CD1c-positive myeloid dendritic cell (primary cell): ENCODE measurements around the gene AGPS.
"Not testable (repeated sequence)": the region's sequence is repeated elsewhere in the genome, so short reads cannot be mapped to it uniquely, and the experiment has no call there.

Source experiments
- DNase-seq: peaks from one replicate; pipeline ENCODE4 v3.0.0-alpha.2; 2016; ENCODE audit errors: extremely low spot score

AGPS gene

GRCh38 chr2:177474301-177474700 is 81.7 kb downstream of the AGPS start:
- DNase-seq = no peak

DNA sequence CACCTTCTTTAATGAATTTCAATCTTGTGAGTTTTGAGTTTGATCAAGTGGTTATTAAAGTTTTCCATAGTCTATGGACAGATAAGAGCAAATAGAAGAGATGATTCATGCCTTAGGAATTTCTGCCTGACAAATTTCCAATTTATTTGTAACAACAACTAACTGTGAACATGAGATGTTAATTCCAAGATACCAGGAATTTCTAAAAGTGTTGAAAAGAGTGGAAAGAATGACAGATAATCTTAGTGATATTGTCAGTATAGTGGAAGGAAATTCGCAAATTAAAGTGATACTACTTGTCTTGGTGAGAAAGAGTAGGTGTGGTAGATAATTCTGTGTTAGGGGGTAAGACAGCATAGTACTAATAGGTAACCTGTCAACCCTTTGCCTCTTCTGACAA is 82.4 kb downstream of the AGPS start:
- no peak for DNase-seq

GRCh38 chr2:177476897-177477296 is 84.3 kb downstream of the AGPS start:
- no peak for DNase-seq

DNA sequence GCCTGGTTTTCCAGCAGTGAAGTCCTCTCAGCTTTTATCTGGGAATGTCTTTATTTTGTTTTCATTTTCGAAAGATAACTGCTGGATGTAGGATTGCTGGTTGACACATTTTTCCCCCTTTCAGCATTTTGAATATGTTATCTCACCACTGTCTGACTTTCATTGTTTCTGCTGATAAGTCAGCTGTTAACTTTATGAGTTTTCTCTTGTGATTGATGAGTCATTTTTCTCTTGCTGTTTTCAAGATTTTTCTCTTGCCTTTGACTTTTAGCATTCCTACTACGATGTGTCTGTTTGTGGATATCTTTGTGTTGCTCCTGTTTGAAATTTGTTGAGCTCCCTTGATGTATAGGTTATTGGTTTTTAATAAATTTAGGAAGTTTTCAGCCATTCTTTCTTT is 85.5 kb downstream of the AGPS start:
- no peak for DNase-seq

DNA sequence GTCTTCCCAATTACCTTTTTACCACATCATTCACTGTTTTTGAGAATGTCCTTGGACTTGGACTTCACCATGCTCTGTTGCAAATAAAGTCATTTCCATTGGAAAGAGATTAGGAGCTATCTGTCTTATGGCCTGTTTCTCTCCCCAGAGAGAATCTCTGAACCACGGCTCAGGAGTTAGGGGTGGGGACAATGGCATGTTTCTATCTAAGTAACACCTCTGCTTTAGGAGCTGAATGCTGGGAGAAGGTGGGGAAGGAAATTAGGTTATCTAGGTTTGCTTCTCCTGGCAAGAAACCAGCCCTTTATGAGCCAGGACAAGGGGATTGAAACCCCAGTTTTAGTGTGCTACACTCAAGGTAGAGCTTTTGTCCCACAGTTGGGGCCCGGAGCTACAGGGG is 86.3 kb downstream of the AGPS start:
- no peak for DNase-seq

DNA sequence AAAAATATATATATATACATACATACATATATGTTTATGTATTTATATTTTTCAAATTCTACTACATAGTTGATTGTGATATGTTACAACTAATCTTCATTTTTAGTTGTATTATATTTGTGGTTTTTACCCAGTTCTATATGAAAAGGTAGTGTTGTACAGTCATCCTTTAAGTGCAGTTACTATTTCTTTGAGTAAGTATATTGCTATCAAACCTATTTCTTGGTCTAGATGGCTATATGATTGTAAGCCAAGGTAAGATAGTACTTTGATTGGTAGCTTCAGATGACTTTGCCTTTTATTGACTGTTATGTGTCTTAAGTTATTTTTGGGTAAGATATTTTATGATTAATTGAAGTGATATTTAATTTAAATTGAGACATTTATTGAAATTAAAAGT is 89.6 kb downstream of the AGPS start:
- no peak for DNase-seq

GRCh38 chr2:177483531-177483930 is 91.0 kb downstream of the AGPS start:
- DNase-seq = no peak

DNA sequence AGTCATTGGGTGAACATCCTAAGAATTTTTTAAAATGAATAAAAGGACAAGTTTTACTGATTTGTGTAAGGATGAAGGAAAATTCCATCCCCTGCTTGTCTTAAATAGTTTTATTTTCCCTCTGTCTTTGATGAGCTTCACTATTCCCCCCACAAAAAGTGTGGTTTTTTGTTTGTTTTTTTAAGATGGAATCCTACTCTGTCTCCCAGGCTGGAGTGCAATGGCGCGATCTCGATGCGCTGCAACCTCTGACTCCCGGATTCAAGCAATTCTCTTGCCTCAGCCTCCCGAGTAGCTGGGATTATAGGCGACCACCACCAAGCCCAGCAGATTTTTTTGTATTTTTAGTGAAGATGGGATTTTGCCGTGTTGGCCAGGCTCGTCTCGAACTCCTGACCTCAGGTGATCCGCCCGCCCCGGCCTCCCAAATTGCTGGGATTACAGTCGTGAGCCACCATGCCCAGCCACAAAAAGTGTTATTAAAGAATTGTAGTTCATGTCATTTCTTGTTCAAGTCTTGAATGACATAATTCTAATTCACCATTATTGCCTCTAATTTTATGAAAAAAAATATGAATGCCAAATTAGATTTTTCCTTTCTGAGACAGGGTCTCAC is 91.7 kb downstream of the AGPS start:
- DNase-seq = no peak

- DNase-seq = not testable (repeated sequence)
Measured at GRCh38 chr2:177485657-177486056, 93.1 kb downstream of the AGPS start.

GRCh38 chr2:177489719-177490301 is 97.2 kb downstream of the AGPS start:
- DNase-seq = no peak

DNA sequence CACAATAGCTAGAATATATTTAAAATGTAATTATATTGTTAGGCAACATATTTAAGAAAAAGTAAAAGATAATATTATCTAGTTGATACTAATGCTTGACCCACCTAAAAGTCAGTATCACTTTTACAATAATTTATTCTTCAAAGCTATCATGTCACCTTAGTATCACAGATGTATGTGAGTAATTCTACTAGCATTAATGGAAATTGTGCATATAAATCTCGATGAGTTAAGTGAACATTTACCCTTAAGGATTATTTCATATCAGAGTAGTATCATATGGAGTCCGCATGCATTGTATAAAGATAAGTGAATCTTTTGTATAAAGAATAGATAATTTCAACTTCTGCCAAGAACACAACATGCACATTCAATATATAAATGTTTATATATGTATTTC is 103.4 kb downstream of the AGPS start:
- DNase-seq = no peak

DNA sequence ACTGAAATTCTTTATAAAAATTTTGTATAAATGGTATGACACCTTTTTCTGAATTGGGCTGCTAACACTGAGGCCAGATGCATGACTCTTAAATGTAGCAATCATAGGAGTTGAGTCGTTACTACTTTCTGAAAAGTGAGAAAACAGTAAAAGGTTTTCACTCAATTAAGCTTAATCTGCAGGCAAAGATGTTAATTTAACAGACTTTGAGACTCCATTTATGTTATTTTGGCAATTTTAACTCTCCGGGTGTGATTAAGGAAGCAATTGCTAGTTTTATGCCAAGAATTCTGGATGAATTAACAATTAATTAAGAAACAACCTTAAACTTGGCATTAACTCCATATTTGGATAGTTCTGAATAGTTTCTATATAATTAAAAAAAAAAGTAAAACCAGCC is 104.3 kb downstream of the AGPS start:
- no peak for DNase-seq

- no peak for DNase-seq
Measured at GRCh38 chr2:177501186-177501585, 108.6 kb downstream of the AGPS start.

GRCh38 chr2:177506505-177506904 is 113.9 kb downstream of the AGPS start:
- no peak for DNase-seq

DNA sequence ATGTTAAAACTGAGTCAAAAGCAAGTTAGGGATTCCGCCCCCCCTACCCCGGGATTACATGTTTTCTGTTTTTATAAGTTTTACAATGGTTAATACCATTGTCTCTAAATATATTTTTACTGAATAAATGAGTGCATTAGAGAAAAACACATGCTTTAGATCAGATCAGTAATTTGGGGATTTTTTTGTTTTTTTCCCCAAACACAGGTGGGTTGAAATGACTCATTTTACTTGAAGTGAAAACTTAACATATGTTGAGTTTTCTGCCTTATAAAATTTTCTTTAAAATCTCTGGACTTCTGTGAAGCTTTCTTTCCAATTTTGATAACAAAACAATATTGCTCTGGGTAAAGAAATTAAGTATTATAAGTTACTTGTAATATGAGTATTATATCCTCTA is 114.4 kb downstream of the AGPS start:
- no peak for DNase-seq

- DNase-seq = no peak
Measured at GRCh38 chr2:177516824-177517544, 124.4 kb downstream of the AGPS start.

DNA sequence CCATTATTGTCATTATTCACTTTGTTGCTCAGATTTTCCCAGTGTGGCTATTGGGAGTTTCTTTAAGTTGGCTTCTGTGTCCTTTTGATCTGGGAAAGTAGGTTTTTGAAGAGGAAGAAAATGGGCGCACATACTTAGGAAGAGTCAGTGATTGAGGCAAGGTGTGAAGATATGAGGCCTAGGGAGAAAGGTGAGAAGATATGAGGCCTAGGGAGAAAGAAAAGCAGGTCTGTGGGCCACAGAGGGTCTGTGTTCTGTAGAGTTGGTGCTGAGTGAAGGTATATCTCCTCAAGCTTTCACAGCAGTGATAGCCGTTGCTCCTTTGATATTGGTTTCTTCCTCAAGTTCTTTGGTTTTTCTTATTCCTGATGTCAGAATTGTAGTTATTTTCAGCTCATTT is 126.2 kb downstream of the AGPS start:
- no peak for DNase-seq

GRCh38 chr2:177519534-177520115 is 127.1 kb downstream of the AGPS start:
- DNase-seq = no peak

DNA sequence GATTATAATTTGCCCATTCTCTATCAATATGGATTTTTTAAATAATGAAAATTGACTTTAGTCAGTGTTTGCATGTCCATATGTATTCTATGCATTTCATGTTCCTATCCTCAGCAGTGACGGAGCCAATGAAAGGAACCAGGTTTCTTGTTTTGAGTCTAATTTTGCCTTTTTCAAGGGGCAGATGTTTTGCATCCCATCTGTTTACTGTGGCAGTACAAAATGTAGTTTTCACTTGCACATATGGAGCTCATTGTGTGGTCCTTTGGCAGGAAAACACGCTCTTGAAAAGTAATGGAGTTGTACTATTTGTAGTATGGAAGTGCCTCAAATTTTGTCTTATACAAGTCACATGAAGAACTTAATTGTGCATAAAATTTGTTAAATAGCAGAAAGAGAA is 127.8 kb downstream of the AGPS start:
- no peak for DNase-seq

DNA sequence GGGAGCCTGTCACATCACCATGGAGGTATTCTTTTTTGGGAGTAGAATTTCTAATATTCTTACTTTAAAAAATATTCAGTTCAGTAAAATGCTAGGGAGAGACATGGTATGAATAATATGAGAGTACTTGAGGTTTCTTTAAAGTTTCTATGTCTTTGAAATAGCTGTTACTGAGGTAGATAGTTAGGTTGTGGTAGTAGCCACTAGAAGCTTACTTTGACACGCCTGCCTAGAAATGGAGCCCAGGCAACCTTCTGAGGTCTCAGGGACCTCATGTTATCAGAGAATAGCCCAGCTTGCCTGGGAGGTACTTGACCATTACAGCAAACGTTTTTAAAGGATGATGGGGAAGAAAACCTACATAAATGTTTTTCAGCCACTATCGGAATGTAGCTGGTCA is 131.2 kb downstream of the AGPS start:
- DNase-seq = no peak

DNA sequence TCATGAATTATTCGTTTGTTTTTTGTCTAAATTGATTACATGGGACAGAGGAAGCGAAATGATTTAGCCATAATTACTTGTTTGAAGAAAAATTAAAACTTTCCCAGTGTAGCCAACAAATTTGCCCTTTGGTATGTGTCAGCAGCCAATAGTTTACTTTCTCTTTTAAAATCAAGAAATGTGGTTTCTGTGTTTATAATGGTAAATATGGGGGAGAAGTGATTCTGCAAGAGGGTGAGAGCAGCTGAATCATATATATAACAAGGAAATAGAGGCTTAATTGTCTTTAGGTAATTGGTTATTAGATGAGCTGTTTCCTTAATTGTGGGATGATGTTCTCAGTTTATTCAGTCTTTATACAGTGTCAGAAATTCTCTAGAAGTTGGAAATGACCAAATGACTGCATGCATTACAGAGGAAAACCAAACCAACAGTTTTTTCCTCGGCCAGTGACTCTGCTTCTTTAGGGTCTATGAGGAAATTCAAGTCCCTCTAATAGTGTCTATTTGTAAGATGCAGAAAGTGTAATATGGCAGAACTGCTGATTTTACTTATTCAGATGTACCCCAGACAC is 132.9 kb downstream of the AGPS start:
- DNase-seq = no peak

GRCh38 chr2:177528351-177528933 is 135.9 kb downstream of the AGPS start:
- DNase-seq = no peak
